ENCODE measurements around the gene TEK. TPM values are rescaled to one million over a fixed set of nuclear protein-coding genes. Genes with fewer than 3 reads are reported as not detected.
A peak's percentile ranks its signal among the peaks of the same experiment; 100 is the strongest.

TEK gene
- polyA plus RNA-seq, 2 of the 4 experiments (the other 2 are of a cell fraction): 0.04 TPM; not detected in 1

GRCh38 chr9:27183131-27183530, 74.1 kb downstream of the TEK start:
- Histone ChIP-seq H3K4me1 (peaks cover 4% of the 10 kb centered on the region; the same call in 1 of the 3 replicates), H3K9me3 (peaks cover 4% of the 10 kb centered on the region; the same call in 1 of the 3 replicates), H3K4me2 (no peak overlapping the region), H3K4me3 (no peak overlapping the region), H3K27ac (no peak overlapping the region)
- no peak for TF ChIP-seq KDM1A (IDR thresholded peaks at IDR 0.05; ENCODE audit: low read depth)
- DNase-seq (ENCODE audit: low read depth in 1 of 2, low spot score in 1 of 2) (no peak), ATAC-seq (no peak), FAIRE-seq (no peak)
- WGBS (ENCODE audit: missing lambda C conversion rate): 47% methylated on average over 2 of the region's 2 CpGs
- CTCF ChIA-PET: interaction anchor here (0.6 to 2.3 kb wide), 2 partner anchors 14 to 65 kb away, joined by 4 to 5 read pairs; no protein-coding TSS in a partner anchor
- POLR2A ChIA-PET: no interaction called here

GRCh38 chr9:27183701-27184100, 74.7 kb downstream of the TEK start:
- FAIRE-seq (no peak), ATAC-seq (peak; percentile 38 to 62; a peak in 4 of 6 replicates), DNase-seq (ENCODE audit: low read depth in 1 of 2, low spot score in 1 of 2) (peak in 1 of 2 experiments; percentile 20)
- 60% methylated on average over 5 of the region's 5 CpGs for WGBS (ENCODE audit: missing lambda C conversion rate)
- Histone ChIP-seq H3K9me3 (peaks cover under 1% of the 10 kb centered on the region; the same call in 1 of the 3 replicates), H3K4me2 (0 out of 3 replicates have a peak overlapping the region, but pooled peaks have one; percentile 16), H3K27ac (0 out of 6 replicates have a peak overlapping the region, but pooled peaks of 1 of the 2 experiments have one; percentile 17), H3K4me1 (peaks cover 4% of the 10 kb centered on the region; the same call in 1 of the 3 replicates), H3K4me3 (no peak overlapping the region)
- ChIA-PET CTCF (interaction anchor here (2.3 kb wide), 1 partner anchor 14 kb away, joined by 5 read pairs; no protein-coding TSS in a partner anchor), POLR2A (no interaction called here)
- TF ChIP-seq CEBPB (IDR thresholded peaks at IDR 0.05): 0 out of 4 replicates have a peak, but pooled peaks of 1 of the 2 experiments have one; percentile 4
- no peak for TF ChIP-seq NFE2L2 (conservative IDR thresholded peaks at IDR 0.05; ENCODE audit: low read length)
- peak; percentile 71 for TF ChIP-seq MAFK (IDR thresholded peaks at IDR 0.05; ENCODE audit: partially characterized antibody)
- TF ChIP-seq HOXB13 (CRISPR knock-in tag; IDR thresholded peaks at IDR 0.05; ENCODE audit: low read depth): no peak
- no peak for TF ChIP-seq MYC (IDR thresholded peaks at IDR 0.05; ENCODE audit: borderline replicate concordance, low read length)

GRCh38 chr9:27184556-27185351, 75.7 kb downstream of the TEK start:
- no peak overlapping the region for H3K4me3 ChIP-seq
- ChIA-PET CTCF (interaction anchor here (0.6 to 2.3 kb wide), 3 partner anchors 13 to 733 kb away, joined by 3 to 5 read pairs (median 3); no protein-coding TSS in a partner anchor), POLR2A (no interaction called here)
- H3K27ac ChIP-seq: no peak overlapping the region
- no peak for TF ChIP-seq TP53 (CRISPR knock-in tag; IDR thresholded peaks at IDR 0.05)
- no peak for TF ChIP-seq PHF8 (IDR thresholded peaks at IDR 0.05; ENCODE audit: borderline replicate concordance, low read depth)
- no peak for TF ChIP-seq KDM1A (IDR thresholded peaks at IDR 0.05; ENCODE audit: low read depth)
- TF ChIP-seq EP300 (IDR thresholded peaks at IDR 0.05): no peak
- TF ChIP-seq RARB (CRISPR knock-in tag; IDR thresholded peaks at IDR 0.05): no peak
- no peak for TF ChIP-seq FOSB (CRISPR knock-in tag; IDR thresholded peaks at IDR 0.05)
- no peak for TF ChIP-seq NFE2L2 (conservative IDR thresholded peaks at IDR 0.05; ENCODE audit: low read length)
- TF ChIP-seq CHD4 (IDR thresholded peaks at IDR 0.05; ENCODE audit: borderline replicate concordance): no peak
- TF ChIP-seq HOXB5 (CRISPR knock-in tag; IDR thresholded peaks at IDR 0.05): no peak
- no peak for TF ChIP-seq GATA3 (IDR thresholded peaks at IDR 0.05; ENCODE audit: borderline replicate concordance)
- no peak for TF ChIP-seq SREBF2 (IDR thresholded peaks at IDR 0.05)
- TF ChIP-seq CBX8 (IDR thresholded peaks at IDR 0.05): no peak
- TF ChIP-seq MAX (IDR thresholded peaks at IDR 0.05): no peak
- 67% methylated on average over 5 of the region's 5 CpGs for WGBS (ENCODE audit: missing lambda C conversion rate)
- no peak for DNase-seq (ENCODE audit: low read depth in 1 of 2, low spot score in 1 of 2)
- no peaks in the 10 kb centered on the region for H3K9me3 ChIP-seq
- no peak for FAIRE-seq
- H3K4me1 ChIP-seq: peaks cover 4% of the 10 kb centered on the region; the same call in 1 of the 3 replicates
- H3K4me2 ChIP-seq: no peak overlapping the region
- ATAC-seq: no peak

- POLR2A ChIA-PET: no interaction called here
- CTCF ChIA-PET: no interaction called here
- no peaks in the 10 kb centered on the region for H3K9me3 ChIP-seq
- WGBS (ENCODE audit: missing lambda C conversion rate): 21% methylated on average over 1 of the region's 1 CpG
- H3K4me2 ChIP-seq: no peak overlapping the region
- FAIRE-seq (no peak), ATAC-seq (no peak), DNase-seq (ENCODE audit: low read depth in 1 of 2, low spot score in 1 of 2) (no peak)
- no peak overlapping the region for H3K4me3 ChIP-seq
- H3K27ac ChIP-seq: no peak overlapping the region
- peaks cover 4% of the 10 kb centered on the region; the same call in 1 of the 3 replicates for H3K4me1 ChIP-seq
- TF ChIP-seq HOXB5 (CRISPR knock-in tag; IDR thresholded peaks at IDR 0.05) (no peak), KDM5A (IDR thresholded peaks at IDR 0.05) (no peak), FOXS1 (CRISPR knock-in tag; IDR thresholded peaks at IDR 0.05) (no peak), PHF8 (IDR thresholded peaks at IDR 0.05; ENCODE audit: borderline replicate concordance, low read depth) (no peak), HMGXB4 (CRISPR knock-in tag; IDR thresholded peaks at IDR 0.05; ENCODE audit: borderline replicate concordance) (no peak), EP300 (IDR thresholded peaks at IDR 0.05) (no peak), BCL3 (IDR thresholded peaks at IDR 0.05) (no peak), CBX8 (IDR thresholded peaks at IDR 0.05) (no peak), SMC3 (IDR thresholded peaks at IDR 0.05) (no peak), MAZ (IDR thresholded peaks at IDR 0.05; ENCODE audit: borderline replicate concordance, low read depth, low read length) (no peak), RAD21 (conservative IDR thresholded peaks at IDR 0.05 in 1 of 2, IDR thresholded peaks at IDR 0.05 in 1 of 2) (no peak), POLR2AphosphoS2 (conservative IDR thresholded peaks at IDR 0.05; ENCODE audit: low read length) (no peak), PBX3 (IDR thresholded peaks at IDR 0.05) (no peak)
Measured at GRCh38 chr9:27188426-27188825, 79.4 kb downstream of the TEK start.
